Measurements from ENCODE around the gene NYAP2.

NYAP2 gene

DNA sequence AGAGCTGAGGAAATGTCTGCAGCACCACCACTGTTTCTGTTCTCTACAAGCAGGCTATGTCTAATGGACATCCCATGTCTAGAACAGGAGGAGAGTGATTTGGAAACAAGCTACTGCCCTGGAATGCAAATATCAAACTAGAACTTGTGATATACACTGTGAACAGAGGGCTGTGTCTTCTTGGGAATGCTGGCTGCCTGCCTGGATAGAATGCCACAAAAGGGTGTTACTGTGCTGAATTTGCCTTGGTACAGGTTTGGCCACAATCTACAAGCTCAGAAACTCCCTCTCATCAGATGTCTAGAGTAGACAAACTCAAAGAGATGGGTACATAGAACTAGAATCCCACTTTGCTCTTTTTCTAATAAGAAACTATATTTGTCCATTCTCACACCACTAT, 170.5 kb downstream of the NYAP2 start:
- DNase-seq, result no peak

DNA sequence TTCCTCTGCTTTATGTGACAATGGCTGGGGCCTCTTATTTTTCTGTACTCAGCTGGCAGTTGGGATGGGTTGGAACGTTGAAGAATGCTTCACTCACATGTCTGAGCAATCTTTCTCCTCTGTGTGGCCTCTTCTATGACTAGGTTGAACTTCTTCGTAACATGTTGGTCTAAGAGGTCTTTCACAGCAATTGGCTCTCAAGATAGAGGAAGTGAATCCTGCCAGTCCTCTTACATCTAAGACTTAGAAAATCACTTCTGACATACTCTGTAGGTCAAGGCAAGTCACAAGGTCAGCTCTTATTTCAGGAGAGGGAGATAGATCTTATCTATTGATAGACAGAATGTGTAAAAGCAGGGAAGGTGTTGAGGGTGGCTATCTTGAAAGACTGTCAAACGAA, 174.1 kb downstream of the NYAP2 start:
- DNase-seq, result no peak

GRCh38 chr2:225574582-225575138, 175.2 kb downstream of the NYAP2 start:
- no peak for DNase-seq

DNA sequence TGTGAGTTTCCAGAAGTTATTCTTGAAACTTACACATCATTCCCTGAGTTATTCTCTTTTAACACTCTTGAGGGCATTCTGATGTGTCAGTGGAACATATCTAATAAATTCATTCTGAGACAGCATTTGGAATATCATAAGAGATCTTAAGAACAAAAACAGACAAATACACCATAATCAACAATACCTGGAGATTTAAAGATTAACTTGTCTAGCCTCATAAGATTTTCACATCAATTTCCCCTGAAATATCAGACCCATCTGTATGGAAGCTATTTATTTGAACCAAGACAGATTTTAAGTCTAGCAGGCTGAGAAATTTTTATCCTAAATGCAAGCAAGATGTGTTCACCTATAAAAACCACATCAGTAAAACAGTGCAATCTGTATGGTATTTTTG, 181.6 kb downstream of the NYAP2 start:
- no peak for DNase-seq

GRCh38 chr2:225581906-225582305, 182.4 kb downstream of the NYAP2 start:
- DNase-seq, result no peak

GRCh38 chr2:225582355-225583116, 183.0 kb downstream of the NYAP2 start:
- DNase-seq, result no peak

DNA sequence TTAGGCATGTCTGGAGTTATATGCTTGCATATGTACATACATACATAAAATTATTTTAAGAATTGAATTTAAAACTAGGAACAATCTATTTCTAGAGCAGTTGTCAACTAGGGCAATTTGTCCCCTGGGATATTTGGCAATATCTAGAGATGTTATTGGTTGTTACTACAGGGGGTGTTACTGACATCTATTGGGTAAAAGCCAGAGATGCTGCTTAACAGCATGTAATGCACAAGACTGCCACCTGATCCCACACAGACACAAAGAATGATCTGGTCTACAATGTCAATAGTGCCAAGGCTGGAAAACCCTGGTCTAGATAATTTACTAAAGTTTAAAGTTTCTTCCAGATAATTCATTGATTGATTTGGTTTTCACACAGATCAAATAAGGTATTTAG, 185.3 kb downstream of the NYAP2 start:
- peak; percentile 13 to 67 for DNase-seq

- no peak for DNase-seq
Measured at GRCh38 chr2:225590932-225591331, 191.4 kb downstream of the NYAP2 start.

DNA sequence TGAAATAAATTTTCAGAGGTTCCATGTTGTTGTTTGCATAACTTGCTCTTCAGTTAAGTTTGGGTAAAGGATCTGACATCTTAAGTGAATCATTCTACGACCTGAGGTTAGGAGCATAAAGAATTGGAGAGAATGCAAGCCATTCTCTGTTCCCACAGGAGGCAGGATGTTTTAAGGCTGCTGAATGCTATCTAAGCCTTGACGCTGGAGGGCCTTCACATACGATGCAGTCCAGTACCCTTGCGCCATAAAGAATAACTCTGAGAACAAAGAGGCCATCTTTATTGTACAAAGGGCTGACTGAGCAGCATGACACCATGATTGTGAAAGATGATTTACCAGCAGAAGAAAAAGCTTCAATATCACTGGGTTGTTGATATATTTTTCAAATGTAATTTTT, 198.4 kb downstream of the NYAP2 start:
- DNase-seq, result no peak

GRCh38 chr2:225598426-225598825, 198.9 kb downstream of the NYAP2 start:
- DNase-seq, result no peak

- DNase-seq, result no peak
Measured at GRCh38 chr2:225598897-225599296, 199.4 kb downstream of the NYAP2 start.

DNA sequence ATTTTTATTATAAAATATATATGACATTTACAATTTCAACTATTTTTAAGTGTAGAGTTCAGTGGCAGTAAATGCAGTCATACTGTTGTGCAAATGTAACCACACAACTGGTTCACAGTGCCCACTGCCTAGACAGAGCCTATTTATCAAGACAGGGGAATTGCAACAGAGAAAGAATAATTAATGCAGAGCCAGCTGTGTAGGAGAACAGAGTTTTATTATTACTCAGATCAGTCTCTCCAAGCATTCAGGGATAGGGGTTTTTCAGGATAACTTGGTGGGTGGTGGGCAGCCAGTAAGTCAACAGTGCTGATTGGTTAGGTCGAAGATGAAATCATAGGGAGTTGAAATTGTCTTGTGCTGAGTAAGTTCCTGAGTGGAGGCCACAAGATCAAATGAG, 200.3 kb downstream of the NYAP2 start:
- no peak for DNase-seq

- no peak for DNase-seq
Measured at GRCh38 chr2:225600444-225600843, 200.9 kb downstream of the NYAP2 start.

GRCh38 chr2:225600865-225601264, 201.4 kb downstream of the NYAP2 start:
- no peak for DNase-seq

- DNase-seq, result no peak
Measured at GRCh38 chr2:225602205-225602604, 202.7 kb downstream of the NYAP2 start.

- DNase-seq, result no peak
Measured at GRCh38 chr2:225608136-225608535, 208.6 kb downstream of the NYAP2 start.

DNA sequence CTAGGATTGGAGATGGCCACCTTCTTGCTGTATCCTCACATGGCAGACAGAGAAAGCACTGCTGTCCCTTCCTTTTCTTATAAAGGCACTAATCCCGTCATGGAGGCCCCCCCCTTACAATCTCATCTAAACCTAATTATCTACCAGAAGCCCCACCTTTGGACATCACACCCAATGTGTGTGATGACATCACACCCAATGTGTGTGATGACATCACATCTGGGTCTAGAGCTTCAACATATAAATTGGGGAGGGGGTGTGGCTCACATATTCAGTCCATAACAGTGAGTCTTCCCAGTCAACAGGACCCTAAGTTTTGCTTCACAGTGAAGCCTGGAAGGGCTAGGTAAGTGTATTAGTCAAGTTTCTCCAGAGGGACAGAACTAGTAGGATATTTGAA, 213.1 kb downstream of the NYAP2 start:
- DNase-seq, result no peak

DNA sequence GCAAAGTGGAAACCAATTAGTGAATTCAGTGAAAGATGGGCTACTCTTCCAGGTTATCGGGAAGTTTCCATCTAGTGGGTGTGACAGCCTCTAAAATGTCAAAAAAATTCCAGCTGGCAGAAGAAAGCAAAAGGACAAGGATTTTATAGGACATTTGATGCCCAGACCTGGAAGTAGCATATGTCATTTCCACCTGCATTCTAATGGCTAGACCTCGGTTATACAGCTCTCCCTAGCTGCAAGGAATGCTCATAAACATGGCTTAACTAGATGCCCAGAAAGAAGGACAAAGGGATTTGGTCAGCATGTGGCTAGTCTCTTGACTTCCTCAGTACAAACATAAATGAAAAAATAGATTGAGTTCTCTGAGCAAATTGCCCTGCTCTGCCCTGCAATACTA, 215.4 kb downstream of the NYAP2 start:
- DNase-seq, result peak in 1 of 2 experiments; percentile 48

DNA sequence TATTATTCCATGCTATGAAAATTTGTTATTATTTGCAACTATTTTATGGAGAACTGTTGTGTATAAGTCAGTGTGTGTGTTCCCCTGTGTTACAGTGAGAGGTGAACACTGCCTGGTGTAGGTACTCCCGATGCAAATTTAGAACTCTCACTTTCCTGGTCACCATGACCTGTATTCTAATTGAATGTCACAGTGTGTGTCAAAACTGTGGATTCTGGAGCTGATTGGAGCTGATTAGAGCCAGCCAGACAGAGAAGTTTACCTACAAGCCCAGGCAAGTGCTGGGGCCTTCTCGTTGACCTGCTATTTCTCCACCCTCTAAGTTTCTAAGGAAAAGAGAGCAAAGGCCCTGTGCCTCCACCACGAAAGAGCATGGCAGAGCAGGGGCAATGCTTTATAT, 216.0 kb downstream of the NYAP2 start:
- DNase-seq, result no peak

- no peak for DNase-seq
Measured at GRCh38 chr2:225616372-225616771, 216.9 kb downstream of the NYAP2 start.

DNA sequence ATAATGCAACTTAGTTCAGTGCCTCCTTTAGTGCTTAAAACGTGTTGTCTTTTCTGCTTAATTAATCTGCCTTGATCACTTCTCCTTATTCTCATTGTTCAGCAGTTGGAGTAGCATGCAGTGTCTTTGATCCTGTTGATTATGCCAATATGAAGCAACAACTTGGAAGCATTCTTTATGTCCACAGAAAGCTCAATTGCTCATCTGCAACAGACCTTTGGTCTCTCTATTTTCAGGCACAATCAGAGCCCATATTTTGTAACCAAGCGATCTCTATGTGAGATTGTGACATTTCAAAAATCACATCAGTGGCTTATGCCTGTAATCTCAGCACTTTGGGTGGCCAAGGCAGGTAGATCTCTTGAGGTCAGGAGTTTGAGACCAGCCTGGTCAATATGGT, 217.3 kb downstream of the NYAP2 start:
- DNase-seq, result no peak

DNA sequence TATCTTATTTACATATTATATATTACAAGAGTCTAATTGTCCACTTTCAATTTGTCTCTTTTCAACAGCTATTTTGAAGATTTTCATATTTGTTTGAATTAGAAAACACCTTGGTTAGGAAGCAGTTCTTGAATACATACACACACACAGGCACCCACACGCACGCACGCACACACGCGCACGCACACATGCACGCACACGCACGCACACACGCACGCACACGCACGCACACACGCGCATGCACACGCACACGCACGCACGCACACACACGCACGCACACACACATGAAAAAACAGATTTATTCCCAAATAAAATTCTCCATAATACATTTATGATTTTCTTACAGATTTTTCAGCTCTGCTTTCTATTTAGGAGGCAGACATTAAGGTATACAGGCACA, 220.7 kb downstream of the NYAP2 start:
- no peak for DNase-seq

DNA sequence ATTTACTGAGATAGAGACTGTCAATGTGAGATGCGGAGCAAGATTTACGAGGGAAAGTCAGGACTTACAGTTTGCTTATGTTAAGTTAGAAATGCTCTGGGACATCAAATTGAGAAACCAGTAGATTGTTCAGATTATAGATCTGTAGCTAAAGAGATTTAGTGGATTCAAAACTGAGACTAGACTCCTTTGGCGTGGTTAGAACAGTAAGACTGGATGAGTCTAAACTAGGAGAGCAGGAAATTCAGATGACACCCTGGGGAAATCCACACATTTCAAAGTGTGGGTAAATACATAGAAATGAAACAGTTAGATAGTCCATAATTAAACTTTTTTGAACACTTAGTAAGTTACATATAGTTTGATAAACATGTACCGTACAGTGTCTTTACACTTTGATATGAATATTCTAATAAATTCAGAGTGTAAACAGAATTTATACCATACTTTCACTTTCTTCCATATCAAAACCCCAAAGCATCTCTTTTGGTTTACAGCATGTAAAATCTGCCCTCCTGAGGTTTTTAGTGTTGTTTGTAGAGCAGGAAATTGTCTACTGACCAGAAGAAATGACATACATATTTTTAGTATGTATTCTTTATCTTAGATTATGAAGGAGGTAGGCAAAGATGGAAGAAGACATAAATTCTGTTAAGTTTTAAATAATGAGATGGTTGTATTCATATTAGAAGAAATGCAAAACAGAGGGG, 231.5 kb downstream of the NYAP2 start:
- DNase-seq, result no peak

- DNase-seq, result no peak
Measured at GRCh38 chr2:225632351-225632750, 232.8 kb downstream of the NYAP2 start.

Measured in NCI-H524 (cell line).